ENCODE results near the gene SMARCC2. TPM values are rescaled to one million over a fixed set of nuclear protein-coding genes. Genes with fewer than 3 reads are reported as not detected.

Gene SMARCC2
- total and polyA plus RNA-seq, 2 of the 13 experiments (the other 11 are each of a cell fraction or from before 2014, with no cell fraction given) = 21.3 to 24.1 TPM

- TF ChIP-seq DZIP1 (CRISPR knock-in tag; IDR thresholded peaks at IDR 0.05) (no peak), ZNF275 (CRISPR knock-in tag; IDR thresholded peaks at IDR 0.05; ENCODE audit: borderline replicate concordance) (0 out of 2 replicates have a peak, but pooled peaks have one; percentile 17), EEA1 (CRISPR knock-in tag; IDR thresholded peaks at IDR 0.05; ENCODE audit: borderline replicate concordance) (no peak), ARID2 (CRISPR knock-in tag; IDR thresholded peaks at IDR 0.05; ENCODE audit: borderline replicate concordance) (0 out of 2 replicates have a peak, but pooled peaks have one; percentile 55), ZFP91 (CRISPR knock-in tag; IDR thresholded peaks at IDR 0.05; ENCODE audit: borderline replicate concordance) (no peak), RBFOX2 (IDR thresholded peaks at IDR 0.05; ENCODE audit: low read depth, low read length) (no peak), MATR3 (CRISPR knock-in tag; IDR thresholded peaks at IDR 0.05) (no peak), ZNF264 (CRISPR knock-in tag; IDR thresholded peaks at IDR 0.05) (no peak), TP53 (CRISPR knock-in tag; conservative IDR thresholded peaks at IDR 0.05) (no peak), RFXAP (CRISPR knock-in tag; IDR thresholded peaks at IDR 0.05; ENCODE audit: borderline replicate concordance) (no peak), ZUFSP (CRISPR knock-in tag; IDR thresholded peaks at IDR 0.05; ENCODE audit: borderline replicate concordance) (no peak), PRPF4 (IDR thresholded peaks at IDR 0.05; ENCODE audit: low read depth, low read length, poor library complexity, severe bottlenecking) (no peak), ETS1 (CRISPR knock-in tag; IDR thresholded peaks at IDR 0.05) (no peak), ZSCAN12 (CRISPR knock-in tag; IDR thresholded peaks at IDR 0.05) (no peak), EHMT2 (IDR thresholded peaks at IDR 0.05; ENCODE audit: borderline replicate concordance, low read depth, low read length) (no peak), ZNF678 (CRISPR knock-in tag; IDR thresholded peaks at IDR 0.05) (no peak), SAP130 (CRISPR knock-in tag; IDR thresholded peaks at IDR 0.05; ENCODE audit: low read depth) (peak; percentile 93), TIGD3 (CRISPR knock-in tag; IDR thresholded peaks at IDR 0.05; ENCODE audit: borderline replicate concordance) (no peak)
Observed at GRCh38 chr12:56119361-56119796, 69.9 kb downstream of the SMARCC2 start (continued).
